ENCODE measurements around the gene RGS3.

GRCh38 chr9:113573046-113573958 is 109.8 kb downstream of the RGS3 start:
- TF ChIP-seq, protein P1, sequence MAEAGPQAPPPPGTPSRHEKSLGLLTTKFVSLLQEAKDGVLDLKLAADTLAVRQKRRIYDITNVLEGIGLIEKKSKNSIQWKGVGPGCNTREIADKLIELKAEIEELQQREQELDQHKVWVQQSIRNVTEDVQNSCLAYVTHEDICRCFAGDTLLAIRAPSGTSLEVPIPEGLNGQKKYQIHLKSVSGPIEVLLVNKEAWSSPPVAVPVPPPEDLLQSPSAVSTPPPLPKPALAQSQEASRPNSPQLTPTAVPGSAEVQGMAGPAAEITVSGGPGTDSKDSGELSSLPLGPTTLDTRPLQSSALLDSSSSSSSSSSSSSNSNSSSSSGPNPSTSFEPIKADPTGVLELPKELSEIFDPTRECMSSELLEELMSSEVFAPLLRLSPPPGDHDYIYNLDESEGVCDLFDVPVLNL (IDR thresholded peaks at IDR 0.05; ENCODE audit: low read depth, low read length), result no peak
- TF ChIP-seq, protein P2, sequence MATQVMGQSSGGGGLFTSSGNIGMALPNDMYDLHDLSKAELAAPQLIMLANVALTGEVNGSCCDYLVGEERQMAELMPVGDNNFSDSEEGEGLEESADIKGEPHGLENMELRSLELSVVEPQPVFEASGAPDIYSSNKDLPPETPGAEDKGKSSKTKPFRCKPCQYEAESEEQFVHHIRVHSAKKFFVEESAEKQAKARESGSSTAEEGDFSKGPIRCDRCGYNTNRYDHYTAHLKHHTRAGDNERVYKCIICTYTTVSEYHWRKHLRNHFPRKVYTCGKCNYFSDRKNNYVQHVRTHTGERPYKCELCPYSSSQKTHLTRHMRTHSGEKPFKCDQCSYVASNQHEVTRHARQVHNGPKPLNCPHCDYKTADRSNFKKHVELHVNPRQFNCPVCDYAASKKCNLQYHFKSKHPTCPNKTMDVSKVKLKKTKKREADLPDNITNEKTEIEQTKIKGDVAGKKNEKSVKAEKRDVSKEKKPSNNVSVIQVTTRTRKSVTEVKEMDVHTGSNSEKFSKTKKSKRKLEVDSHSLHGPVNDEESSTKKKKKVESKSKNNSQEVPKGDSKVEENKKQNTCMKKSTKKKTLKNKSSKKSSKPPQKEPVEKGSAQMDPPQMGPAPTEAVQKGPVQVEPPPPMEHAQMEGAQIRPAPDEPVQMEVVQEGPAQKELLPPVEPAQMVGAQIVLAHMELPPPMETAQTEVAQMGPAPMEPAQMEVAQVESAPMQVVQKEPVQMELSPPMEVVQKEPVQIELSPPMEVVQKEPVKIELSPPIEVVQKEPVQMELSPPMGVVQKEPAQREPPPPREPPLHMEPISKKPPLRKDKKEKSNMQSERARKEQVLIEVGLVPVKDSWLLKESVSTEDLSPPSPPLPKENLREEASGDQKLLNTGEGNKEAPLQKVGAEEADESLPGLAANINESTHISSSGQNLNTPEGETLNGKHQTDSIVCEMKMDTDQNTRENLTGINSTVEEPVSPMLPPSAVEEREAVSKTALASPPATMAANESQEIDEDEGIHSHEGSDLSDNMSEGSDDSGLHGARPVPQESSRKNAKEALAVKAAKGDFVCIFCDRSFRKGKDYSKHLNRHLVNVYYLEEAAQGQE (IDR thresholded peaks at IDR 0.05; ENCODE audit: low read depth, low read length), result no peak

Data from GM12878 (cell line).